H9 (cell line): ENCODE measurements around the gene KIRREL3. TPM values are rescaled to one million over a fixed set of nuclear protein-coding genes. Genes with fewer than 3 reads are reported as not detected.

Experiments used
- DNase-seq: peaks from one replicate; pipeline ENCODE4 v3.0.0-alpha.2; 2017
- H2AFZ ChIP-seq: one replicate; pipeline ENCODE4 v1.6.1; 2013; ENCODE audit warnings: mild to moderate bottlenecking, low read length, control low read depth, moderate library complexity
- H2AK5ac ChIP-seq: 2 replicates; pipeline ENCODE4 v1.6.1; 2013; ENCODE audit warnings: low read length, control low read depth, mixed read lengths; ENCODE audit not compliant: insufficient read length
- H2BK120ac ChIP-seq: one replicate; pipeline ENCODE4 v1.6.1; 2013; ENCODE audit warnings: low read depth, mild to moderate bottlenecking, low read length, control low read depth, inconsistent platforms; ENCODE audit not compliant: poor library complexity, severe bottlenecking
- H2BK12ac ChIP-seq: 2 replicates; pipeline ENCODE4 v1.6.1; 2013; ENCODE audit warnings: low read length, control low read depth, mixed read lengths, low read depth; ENCODE audit not compliant: insufficient read length
- H2BK15ac ChIP-seq: 2 replicates; pipeline ENCODE4 v1.6.1; 2013; ENCODE audit warnings: low read depth, low read length, control low read depth
- H2BK20ac ChIP-seq: one replicate; pipeline ENCODE4 v1.6.1; 2013; ENCODE audit warnings: low read depth, mild to moderate bottlenecking, low read length, control low read depth, inconsistent platforms; ENCODE audit not compliant: poor library complexity, severe bottlenecking
- H2BK5ac ChIP-seq: 2 replicates; pipeline ENCODE4 v1.6.1; 2013; ENCODE audit warnings: low read length, control low read depth, mixed read lengths; ENCODE audit not compliant: insufficient read length
- H3K14ac ChIP-seq: 2 replicates; pipeline ENCODE4 v1.6.1; 2013; ENCODE audit warnings: low read length, control low read depth; ENCODE audit not compliant: insufficient read depth
- H3K18ac ChIP-seq: 2 replicates; pipeline ENCODE4 v1.6.1; 2013; ENCODE audit warnings: low read depth, mild to moderate bottlenecking, mixed read lengths, low read length, control low read depth; ENCODE audit not compliant: insufficient read length
- H3K23ac ChIP-seq: 2 replicates; pipeline ENCODE4 v1.6.1; 2013; ENCODE audit warnings: low read length, control low read depth, mixed read lengths, low read depth; ENCODE audit not compliant: insufficient read length
- H3K23me2 ChIP-seq: 2 replicates; pipeline ENCODE4 v1.6.1; 2013; ENCODE audit warnings: low read depth, mild to moderate bottlenecking, mixed read lengths, low read length, control low read depth; ENCODE audit not compliant: insufficient read length, poor library complexity, severe bottlenecking
- H3K27ac ChIP-seq: 2 replicates; pipeline ENCODE4 v1.5.1; 2013; ENCODE audit warnings: low read length, control low read depth, mixed read lengths, low read depth; ENCODE audit not compliant: insufficient read length
- H3K27me3 ChIP-seq: 2 replicates; pipeline ENCODE4 v1.6.1; 2013; ENCODE audit warnings: low read length, control low read depth, inconsistent platforms; ENCODE audit not compliant: insufficient read depth
- H3K4ac ChIP-seq: 2 replicates; pipeline ENCODE4 v1.6.1; 2013; ENCODE audit warnings: low read depth, mild to moderate bottlenecking, control low read depth, inconsistent platforms, low read length, moderate library complexity
- H3K4me1 ChIP-seq: 2 replicates; pipeline ENCODE4 v1.6.1; 2013; ENCODE audit warnings: low read length, control low read depth, inconsistent platforms; ENCODE audit not compliant: insufficient read depth
- H3K4me2 ChIP-seq: 2 replicates; pipeline ENCODE4 v1.6.1; 2013; ENCODE audit warnings: low read length, control low read depth, mixed read lengths; ENCODE audit not compliant: insufficient read length, insufficient read depth
- H3K56ac ChIP-seq: 2 replicates; pipeline ENCODE4 v1.6.1; 2013; ENCODE audit warnings: low read depth, mild to moderate bottlenecking, mixed read lengths, low read length, control low read depth; ENCODE audit not compliant: insufficient read length
- H3K79me1 ChIP-seq: 2 replicates; pipeline ENCODE4 v1.6.1; 2013; ENCODE audit warnings: low read depth, mild to moderate bottlenecking, moderate library complexity, low read length, control low read depth, inconsistent platforms; ENCODE audit not compliant: insufficient read depth, poor library complexity, severe bottlenecking
- H3K79me2 ChIP-seq: 2 replicates; pipeline ENCODE4 v1.6.1; 2013; ENCODE audit warnings: low read length, control low read depth, inconsistent platforms; ENCODE audit not compliant: insufficient read depth
- H3K9ac ChIP-seq: 2 replicates; pipeline ENCODE4 v1.6.1; 2013; ENCODE audit warnings: low read length, control low read depth, mixed read lengths; ENCODE audit not compliant: insufficient read length; ENCODE audit errors: extremely low read depth
- H3K9me3 ChIP-seq: one replicate; pipeline ENCODE4 v1.6.1; 2013; ENCODE audit warnings: low read depth, low read length, inconsistent platforms; ENCODE audit not compliant: control insufficient read depth
- H3T11ph ChIP-seq: one replicate; pipeline ENCODE4 v1.6.1; 2013; ENCODE audit warnings: mild to moderate bottlenecking, low read length, control low read depth, inconsistent platforms
- H4K20me1 ChIP-seq: one replicate; pipeline ENCODE4 v1.6.1; 2013; ENCODE audit not compliant: control insufficient read depth, insufficient read length, insufficient read depth
- H4K5ac ChIP-seq: 2 replicates; pipeline ENCODE4 v1.6.1; 2013; ENCODE audit warnings: low read depth, mild to moderate bottlenecking, mixed read lengths, low read length, control low read depth; ENCODE audit not compliant: insufficient read length
- H4K8ac ChIP-seq: replicated peaks from 2 replicates; pipeline ENCODE4 v1.6.1; 2013; ENCODE audit warnings: low read length, control low read depth, mixed read lengths, low read depth; ENCODE audit not compliant: insufficient read length
- H4K91ac ChIP-seq: 2 replicates; pipeline ENCODE4 v1.6.1; 2013; ENCODE audit warnings: low read depth, mild to moderate bottlenecking, moderate library complexity, mixed read lengths, low read length, control low read depth; ENCODE audit not compliant: insufficient read length
- H3K27ac Mint-ChIP-seq, 3 experiments: 2 replicates in 2 of 3; 3 replicates in 1 of 3; pipeline ENCODE4 v1.8.0; 2020 to 2021; ENCODE audit warnings: mixed read lengths in 3 of 3, mild to moderate bottlenecking in 1 of 3, moderate library complexity in 1 of 3
- H3K27me3 Mint-ChIP-seq: 2 replicates; pipeline ENCODE4 v1.8.0; 2021; ENCODE audit warnings: low read depth, mild to moderate bottlenecking, moderate library complexity, mixed read lengths
- H3K36me3 Mint-ChIP-seq, 3 experiments: 2 replicates in 2 of 3; 3 replicates in 1 of 3; pipeline ENCODE4 v1.8.0; 2020 to 2021; ENCODE audit warnings: low read depth in 3 of 3, mixed read lengths in 3 of 3; ENCODE audit not compliant: insufficient read depth in 1 of 3
- H3K4me1 Mint-ChIP-seq, 2 experiments: 2 replicates each; pipeline ENCODE4 v1.8.0; 2020; ENCODE audit warnings: mixed read lengths in 2 of 2
- H3K4me3 Mint-ChIP-seq, 2 experiments: 2 replicates in 1 of 2; 3 replicates in 1 of 2; pipeline ENCODE4 v1.8.0; 2020 to 2021; ENCODE audit warnings: mild to moderate bottlenecking in 2 of 2, mixed read lengths in 2 of 2, moderate library complexity in 1 of 2
- H3K9me3 Mint-ChIP-seq, 2 experiments: 2 replicates in 1 of 2; 3 replicates in 1 of 2; pipeline ENCODE4 v1.8.0; 2020; ENCODE audit warnings: mild to moderate bottlenecking in 2 of 2, mixed read lengths in 2 of 2, moderate library complexity in 1 of 2
- CTCF ChIP-seq: fragments of 200-600 bp; sonication (generic); conservative IDR thresholded peaks from 3 replicates; pipeline ENCODE4 v1.8.0; 2021; ENCODE audit warnings: antibody characterized with exemption, mild to moderate bottlenecking
- WGBS: extraction: QIAGEN DNeasy Blood & Tissue Kit; methylation state at CpG from one replicate; pipeline ENCODE4 v1.1.7; 2013; ENCODE audit warnings: missing lambda C conversion rate, low lambda C conversion rate, mixed read lengths; ENCODE audit not compliant: insufficient read length; ENCODE audit errors: extremely low coverage; 5-methylcytosine and 5-hydroxymethylcytosine counted together
- total RNA-seq: library from RNA; stranded (reverse); gene quantifications from 2 replicates; pipeline ENCODE4 v1.2.1, GENCODE V29; 2021

Gene KIRREL3
- total RNA-seq, 1 experiment from 2014 or later: 0.17 TPM

- no CpG with 5 or more reads among the region's 5 CpGs for WGBS
Observed at GRCh38 chr11:126781942-126782341, 218.6 kb downstream of the KIRREL3 start.

More at GRCh38 chr11:126781942-126782341, 218.6 kb downstream of the KIRREL3 start:
- DNase-seq: no peak
- Histone ChIP-seq H3K79me1 (no peaks in the 10 kb centered on the region), H3K27me3 (no peaks in the 10 kb centered on the region), H3K4me2 (no peak overlapping the region), H2BK120ac (no peak overlapping the region), H3K4me1 (no peaks in the 10 kb centered on the region), H3K9me3 (no peaks in the 10 kb centered on the region), H2AFZ (no peak overlapping the region), H3K23ac (no peak overlapping the region), H2BK5ac (no peak overlapping the region), H4K91ac (no peak overlapping the region), H2BK12ac (no peak overlapping the region), H2BK15ac (no peak overlapping the region), H4K20me1 (no peaks in the 10 kb centered on the region), H3K56ac (no peak overlapping the region), H4K5ac (no peak overlapping the region), H2BK20ac (no peak overlapping the region), H3K79me2 (no peaks in the 10 kb centered on the region), H3K14ac (no peak overlapping the region), H3K23me2 (no peaks in the 10 kb centered on the region), H4K8ac (no peak overlapping the region), H3K4ac (no peak overlapping the region), H3K9ac (no peak overlapping the region), H2AK5ac (no peak overlapping the region), H3K18ac (no peak overlapping the region), H3K27ac (no peak overlapping the region), H3T11ph (no peak overlapping the region)
- H3K36me3 Mint-ChIP-seq: no peaks in the 10 kb centered on the region; a peak in 1 of 7 replicates
- H3K4me3 Mint-ChIP-seq: no peak overlapping the region
- peaks cover 3% of the 10 kb centered on the region; the same call in 1 of the 2 replicates for H3K27me3 Mint-ChIP-seq
- H3K4me1 Mint-ChIP-seq: peaks cover 7 to 14% of the 10 kb centered on the region in 2 experiments
- peak overlapping the region in 2 of 3 experiments; percentile 72 to 76; a peak in 3 of 7 replicates for H3K27ac Mint-ChIP-seq
- no peak for TF ChIP-seq CTCF
- H3K9me3 Mint-ChIP-seq: no peaks in the 10 kb centered on the region
